H9 (cell line): Measurements from ENCODE around the gene CFAP61. TPM values are rescaled to one million over a fixed set of nuclear protein-coding genes. Genes with fewer than 3 reads are reported as not detected.

Experiments
- DNase-seq: peaks from one replicate; pipeline ENCODE4 v3.0.0-alpha.2; 2017
- H2AFZ ChIP-seq: one replicate; pipeline ENCODE4 v1.6.1; 2013; ENCODE audit warnings: mild to moderate bottlenecking, low read length, control low read depth, moderate library complexity
- H2AK5ac ChIP-seq: 2 replicates; pipeline ENCODE4 v1.6.1; 2013; ENCODE audit warnings: low read length, control low read depth, mixed read lengths; ENCODE audit not compliant: insufficient read length
- H2BK120ac ChIP-seq: one replicate; pipeline ENCODE4 v1.6.1; 2013; ENCODE audit warnings: low read depth, mild to moderate bottlenecking, low read length, control low read depth, inconsistent platforms; ENCODE audit not compliant: poor library complexity, severe bottlenecking
- H2BK12ac ChIP-seq: 2 replicates; pipeline ENCODE4 v1.6.1; 2013; ENCODE audit warnings: low read length, control low read depth, mixed read lengths, low read depth; ENCODE audit not compliant: insufficient read length
- H2BK15ac ChIP-seq: 2 replicates; pipeline ENCODE4 v1.6.1; 2013; ENCODE audit warnings: low read depth, low read length, control low read depth
- H2BK20ac ChIP-seq: one replicate; pipeline ENCODE4 v1.6.1; 2013; ENCODE audit warnings: low read depth, mild to moderate bottlenecking, low read length, control low read depth, inconsistent platforms; ENCODE audit not compliant: poor library complexity, severe bottlenecking
- H2BK5ac ChIP-seq: 2 replicates; pipeline ENCODE4 v1.6.1; 2013; ENCODE audit warnings: low read length, control low read depth, mixed read lengths; ENCODE audit not compliant: insufficient read length
- H3K14ac ChIP-seq: 2 replicates; pipeline ENCODE4 v1.6.1; 2013; ENCODE audit warnings: low read length, control low read depth; ENCODE audit not compliant: insufficient read depth
- H3K18ac ChIP-seq: 2 replicates; pipeline ENCODE4 v1.6.1; 2013; ENCODE audit warnings: low read depth, mild to moderate bottlenecking, mixed read lengths, low read length, control low read depth; ENCODE audit not compliant: insufficient read length
- H3K23ac ChIP-seq: 2 replicates; pipeline ENCODE4 v1.6.1; 2013; ENCODE audit warnings: low read length, control low read depth, mixed read lengths, low read depth; ENCODE audit not compliant: insufficient read length
- H3K23me2 ChIP-seq: 2 replicates; pipeline ENCODE4 v1.6.1; 2013; ENCODE audit warnings: low read depth, mild to moderate bottlenecking, mixed read lengths, low read length, control low read depth; ENCODE audit not compliant: insufficient read length, poor library complexity, severe bottlenecking
- H3K27ac ChIP-seq: 2 replicates; pipeline ENCODE4 v1.5.1; 2013; ENCODE audit warnings: low read length, control low read depth, mixed read lengths, low read depth; ENCODE audit not compliant: insufficient read length
- H3K27me3 ChIP-seq: 2 replicates; pipeline ENCODE4 v1.6.1; 2013; ENCODE audit warnings: low read length, control low read depth, inconsistent platforms; ENCODE audit not compliant: insufficient read depth
- H3K4ac ChIP-seq: 2 replicates; pipeline ENCODE4 v1.6.1; 2013; ENCODE audit warnings: low read depth, mild to moderate bottlenecking, control low read depth, inconsistent platforms, low read length, moderate library complexity
- H3K4me1 ChIP-seq: 2 replicates; pipeline ENCODE4 v1.6.1; 2013; ENCODE audit warnings: low read length, control low read depth, inconsistent platforms; ENCODE audit not compliant: insufficient read depth
- H3K4me2 ChIP-seq: 2 replicates; pipeline ENCODE4 v1.6.1; 2013; ENCODE audit warnings: low read length, control low read depth, mixed read lengths; ENCODE audit not compliant: insufficient read length, insufficient read depth
- H3K56ac ChIP-seq: 2 replicates; pipeline ENCODE4 v1.6.1; 2013; ENCODE audit warnings: low read depth, mild to moderate bottlenecking, mixed read lengths, low read length, control low read depth; ENCODE audit not compliant: insufficient read length
- H3K79me1 ChIP-seq: 2 replicates; pipeline ENCODE4 v1.6.1; 2013; ENCODE audit warnings: low read depth, mild to moderate bottlenecking, moderate library complexity, low read length, control low read depth, inconsistent platforms; ENCODE audit not compliant: insufficient read depth, poor library complexity, severe bottlenecking
- H3K79me2 ChIP-seq: 2 replicates; pipeline ENCODE4 v1.6.1; 2013; ENCODE audit warnings: low read length, control low read depth, inconsistent platforms; ENCODE audit not compliant: insufficient read depth
- H3K9ac ChIP-seq: 2 replicates; pipeline ENCODE4 v1.6.1; 2013; ENCODE audit warnings: low read length, control low read depth, mixed read lengths; ENCODE audit not compliant: insufficient read length; ENCODE audit errors: extremely low read depth
- H3K9me3 ChIP-seq: one replicate; pipeline ENCODE4 v1.6.1; 2013; ENCODE audit warnings: low read depth, low read length, inconsistent platforms; ENCODE audit not compliant: control insufficient read depth
- H3T11ph ChIP-seq: one replicate; pipeline ENCODE4 v1.6.1; 2013; ENCODE audit warnings: mild to moderate bottlenecking, low read length, control low read depth, inconsistent platforms
- H4K20me1 ChIP-seq: one replicate; pipeline ENCODE4 v1.6.1; 2013; ENCODE audit not compliant: control insufficient read depth, insufficient read length, insufficient read depth
- H4K5ac ChIP-seq: 2 replicates; pipeline ENCODE4 v1.6.1; 2013; ENCODE audit warnings: low read depth, mild to moderate bottlenecking, mixed read lengths, low read length, control low read depth; ENCODE audit not compliant: insufficient read length
- H4K8ac ChIP-seq: replicated peaks from 2 replicates; pipeline ENCODE4 v1.6.1; 2013; ENCODE audit warnings: low read length, control low read depth, mixed read lengths, low read depth; ENCODE audit not compliant: insufficient read length
- H4K91ac ChIP-seq: 2 replicates; pipeline ENCODE4 v1.6.1; 2013; ENCODE audit warnings: low read depth, mild to moderate bottlenecking, moderate library complexity, mixed read lengths, low read length, control low read depth; ENCODE audit not compliant: insufficient read length
- H3K27ac Mint-ChIP-seq, 3 experiments: 2 replicates in 2 of 3; 3 replicates in 1 of 3; pipeline ENCODE4 v1.8.0; 2020 to 2021; ENCODE audit warnings: mixed read lengths in 3 of 3, mild to moderate bottlenecking in 1 of 3, moderate library complexity in 1 of 3
- H3K27me3 Mint-ChIP-seq: 2 replicates; pipeline ENCODE4 v1.8.0; 2021; ENCODE audit warnings: low read depth, mild to moderate bottlenecking, moderate library complexity, mixed read lengths
- H3K36me3 Mint-ChIP-seq, 3 experiments: 2 replicates in 2 of 3; 3 replicates in 1 of 3; pipeline ENCODE4 v1.8.0; 2020 to 2021; ENCODE audit warnings: low read depth in 3 of 3, mixed read lengths in 3 of 3; ENCODE audit not compliant: insufficient read depth in 1 of 3
- H3K4me1 Mint-ChIP-seq, 2 experiments: 2 replicates each; pipeline ENCODE4 v1.8.0; 2020; ENCODE audit warnings: mixed read lengths in 2 of 2
- H3K4me3 Mint-ChIP-seq, 2 experiments: 2 replicates in 1 of 2; 3 replicates in 1 of 2; pipeline ENCODE4 v1.8.0; 2020 to 2021; ENCODE audit warnings: mild to moderate bottlenecking in 2 of 2, mixed read lengths in 2 of 2, moderate library complexity in 1 of 2
- H3K9me3 Mint-ChIP-seq, 2 experiments: 2 replicates in 1 of 2; 3 replicates in 1 of 2; pipeline ENCODE4 v1.8.0; 2020; ENCODE audit warnings: mild to moderate bottlenecking in 2 of 2, mixed read lengths in 2 of 2, moderate library complexity in 1 of 2
- CTCF ChIP-seq: fragments of 200-600 bp; sonication (generic); conservative IDR thresholded peaks from 3 replicates; pipeline ENCODE4 v1.8.0; 2021; ENCODE audit warnings: antibody characterized with exemption, mild to moderate bottlenecking
- WGBS: extraction: QIAGEN DNeasy Blood & Tissue Kit; methylation state at CpG from one replicate; pipeline ENCODE4 v1.1.7; 2013; ENCODE audit warnings: missing lambda C conversion rate, low lambda C conversion rate, mixed read lengths; ENCODE audit not compliant: insufficient read length; ENCODE audit errors: extremely low coverage; 5-methylcytosine and 5-hydroxymethylcytosine counted together
- total RNA-seq: library from RNA; stranded (reverse); gene quantifications from 2 replicates; pipeline ENCODE4 v1.2.1, GENCODE V29; 2021

The CFAP61 gene
- total RNA-seq, 1 experiment from 2014 or later: 0.44 TPM

- Histone ChIP-seq H4K20me1 (no peaks in the 10 kb centered on the region), H2BK5ac (no peak overlapping the region), H3K79me1 (no peaks in the 10 kb centered on the region), H3K4me1 (no peaks in the 10 kb centered on the region), H3K27me3 (no peaks in the 10 kb centered on the region), H2BK15ac (no peak overlapping the region), H3K79me2 (no peaks in the 10 kb centered on the region), H4K91ac (no peak overlapping the region), H3K14ac (no peak overlapping the region), H3K27ac (no peak overlapping the region), H2BK12ac (no peak overlapping the region), H3K23me2 (no peaks in the 10 kb centered on the region), H4K8ac (no peak overlapping the region), H3K9ac (no peak overlapping the region), H4K5ac (no peak overlapping the region), H2BK20ac (no peak overlapping the region), H3T11ph (no peak overlapping the region), H3K56ac (no peak overlapping the region), H2AFZ (peak overlapping the region; percentile 32), H3K4ac (no peak overlapping the region), H2BK120ac (no peak overlapping the region), H3K18ac (no peak overlapping the region), H3K4me2 (no peak overlapping the region), H2AK5ac (no peak overlapping the region), H3K23ac (no peak overlapping the region), H3K9me3 (no peaks in the 10 kb centered on the region)
- no CpG with 5 or more reads among the region's 5 CpGs for WGBS
- no peaks in the 10 kb centered on the region for H3K9me3 Mint-ChIP-seq
- H3K27me3 Mint-ChIP-seq: no peaks in the 10 kb centered on the region
- TF ChIP-seq CTCF: no peak
- DNase-seq: no peak
- H3K27ac Mint-ChIP-seq: no peak overlapping the region
- H3K4me1 Mint-ChIP-seq: no peaks in the 10 kb centered on the region
- no peaks in the 10 kb centered on the region for H3K36me3 Mint-ChIP-seq
- H3K4me3 Mint-ChIP-seq: no peak overlapping the region
Observed at GRCh38 chr20:20275636-20276035, 223.3 kb downstream of the CFAP61 start.
